ENCODE results near the gene KRT6A.

Gene KRT6A

DNA sequence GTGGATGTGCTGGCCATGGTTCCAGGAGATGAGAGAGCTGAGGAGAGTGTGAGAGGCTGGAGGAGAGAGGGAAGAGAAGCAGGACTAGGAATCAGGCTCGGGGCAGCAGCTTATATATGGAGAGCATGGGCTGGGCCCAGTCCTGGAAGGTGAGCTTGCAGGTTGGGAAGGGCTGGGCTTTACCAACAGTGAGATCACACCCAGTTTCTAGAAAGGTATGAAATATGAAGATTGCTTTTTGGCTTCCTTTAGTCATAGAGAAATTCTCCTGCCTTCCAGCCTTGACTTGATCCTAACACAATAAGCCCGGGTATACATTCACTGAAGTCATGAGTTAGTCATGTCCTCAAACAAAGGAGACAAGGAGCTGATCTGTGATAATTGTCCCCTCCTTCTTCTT lies at the start of gene KRT6A:
KRT6A (minus strand) TSS at position 86 of the 400 bp plus-strand sequence; CDS start at position 17, 69 bp downstream.
- DNase-seq: no peak

DNA sequence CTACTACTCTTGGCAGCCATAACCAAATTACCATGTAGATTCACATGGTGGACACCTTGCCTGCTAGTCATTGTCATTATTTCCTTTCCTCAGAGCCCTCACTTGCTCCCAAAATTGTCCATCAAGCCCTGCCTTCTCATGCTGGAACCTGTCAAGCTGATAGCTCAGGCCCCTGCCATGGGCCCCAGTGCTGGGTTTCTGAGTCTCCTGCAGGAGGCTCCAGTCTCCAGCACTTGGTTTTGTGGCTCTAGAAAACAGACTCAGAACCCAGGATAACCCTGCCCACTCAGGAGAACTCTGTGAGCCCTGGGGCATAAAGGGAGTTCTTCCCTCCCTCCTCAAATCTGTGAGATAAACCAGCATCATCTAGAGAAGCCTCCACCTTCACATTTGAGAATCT lies 49.1 kb upstream of the KRT6A start:
- no peak for DNase-seq

DNA sequence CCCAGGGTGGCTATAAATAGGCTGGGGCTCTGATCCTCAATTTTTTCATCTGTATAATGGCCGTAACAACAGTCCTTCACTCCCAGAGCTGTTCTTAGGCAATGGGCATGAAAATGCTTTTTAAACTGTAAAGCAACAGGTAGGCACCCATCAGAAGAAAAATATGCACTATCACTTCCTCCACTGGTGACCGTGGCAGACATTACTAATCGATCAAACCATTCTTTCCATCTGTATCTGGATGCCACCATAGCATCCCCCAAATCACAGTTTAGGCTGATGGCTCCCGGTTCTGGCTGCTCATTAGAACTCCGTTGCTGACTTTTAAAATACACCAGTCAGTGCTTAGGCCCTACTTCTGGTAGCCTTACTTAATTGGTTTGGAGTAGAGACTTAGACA lies 48.7 kb upstream of the KRT6A start:
- DNase-seq: no peak

DNA sequence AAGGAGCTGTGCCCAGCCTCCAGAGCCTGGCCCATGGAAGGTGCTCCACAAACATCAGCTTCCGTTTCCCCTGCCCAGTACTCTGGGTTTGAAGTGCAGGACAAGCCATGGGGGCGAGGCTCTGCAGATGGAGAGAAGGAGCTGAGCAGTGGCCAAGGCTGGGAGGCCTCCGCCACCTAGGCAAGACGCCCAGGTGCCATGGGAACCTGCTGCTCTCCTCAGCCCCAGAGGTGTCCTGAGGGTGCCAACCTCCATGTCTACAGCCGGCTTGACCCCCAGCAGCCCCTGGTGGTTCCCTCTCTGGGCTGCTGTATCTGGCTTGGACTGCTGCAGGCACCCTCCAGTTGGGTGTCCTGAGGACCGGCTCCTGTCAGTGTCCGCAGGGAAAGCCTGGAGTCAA lies 47.5 kb upstream of the KRT6A start:
- DNase-seq: no peak

DNA sequence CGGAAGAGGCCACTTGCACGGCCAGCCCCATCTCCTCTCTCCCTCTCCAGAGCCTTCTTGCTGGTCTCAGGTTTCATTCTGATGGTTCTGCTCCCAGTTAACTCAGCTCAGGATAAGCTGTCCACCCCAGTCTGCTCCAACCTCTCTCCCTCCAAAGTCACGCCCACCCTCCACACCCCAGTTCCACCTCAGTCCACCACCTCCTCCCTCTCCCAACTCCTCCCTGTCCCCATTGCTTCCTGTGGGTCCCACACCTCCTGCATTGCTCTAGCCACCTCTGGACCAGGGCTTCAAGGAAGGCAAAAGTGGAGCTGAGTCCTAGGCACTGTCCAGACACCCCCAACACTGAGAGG lies 46.7 kb upstream of the KRT6A start:
- DNase-seq: no peak

DNA sequence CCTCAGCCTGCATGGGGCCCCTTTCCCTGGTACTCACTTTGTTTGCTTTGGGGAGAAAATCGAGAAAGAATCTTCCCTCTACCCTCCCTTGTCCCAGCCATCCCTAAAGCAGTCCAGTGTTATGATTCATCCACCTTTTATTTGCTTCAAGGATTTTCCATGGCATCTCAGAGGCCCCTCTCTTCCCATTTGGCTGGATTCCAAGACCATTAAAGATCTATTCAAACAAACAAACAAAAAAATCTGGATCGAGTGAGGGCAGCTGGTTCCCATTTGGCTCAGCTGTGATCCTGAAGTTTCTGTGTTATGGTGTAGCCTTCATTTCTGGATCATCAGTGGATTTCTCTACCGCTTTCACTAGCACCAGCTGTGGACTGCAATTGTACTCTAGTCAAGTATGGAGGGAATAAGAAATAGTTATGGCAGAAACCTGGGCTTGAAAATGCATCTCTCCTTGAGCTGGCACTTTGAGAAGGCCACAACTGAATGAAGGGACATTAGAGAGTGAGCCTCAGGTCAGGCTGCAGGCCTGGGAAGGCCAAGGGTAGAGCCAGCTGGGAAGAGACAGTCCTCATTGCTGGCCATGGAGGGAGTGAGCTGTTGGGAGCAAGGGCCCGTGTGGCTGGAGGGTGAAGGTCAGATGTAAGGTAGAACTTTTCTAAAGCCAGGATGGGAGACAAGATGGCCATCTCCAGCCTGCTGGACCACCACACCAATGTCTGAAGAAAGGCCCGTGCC lies 46.2 kb upstream of the KRT6A start:
- DNase-seq: no peak

DNA sequence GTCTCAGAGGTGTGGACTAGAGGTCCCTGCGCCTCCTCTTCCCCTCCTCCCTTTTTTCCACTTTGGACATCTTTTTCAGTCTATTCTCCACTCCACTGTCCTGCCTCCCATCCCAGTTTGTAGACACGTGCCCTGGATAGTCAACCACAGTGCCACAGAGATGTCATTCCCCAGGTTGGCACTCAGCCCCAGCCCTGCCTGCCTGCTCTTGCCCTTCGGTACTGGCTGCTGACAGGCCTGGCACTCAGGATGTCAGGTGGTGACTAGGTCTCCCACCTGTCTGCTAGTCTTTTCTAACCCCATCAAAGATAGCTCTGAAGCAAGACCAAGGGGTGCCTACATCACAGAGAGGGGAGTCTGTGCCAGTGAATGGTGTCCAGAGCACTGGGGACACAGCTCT lies 44.0 kb upstream of the KRT6A start:
- no peak for DNase-seq

DNA sequence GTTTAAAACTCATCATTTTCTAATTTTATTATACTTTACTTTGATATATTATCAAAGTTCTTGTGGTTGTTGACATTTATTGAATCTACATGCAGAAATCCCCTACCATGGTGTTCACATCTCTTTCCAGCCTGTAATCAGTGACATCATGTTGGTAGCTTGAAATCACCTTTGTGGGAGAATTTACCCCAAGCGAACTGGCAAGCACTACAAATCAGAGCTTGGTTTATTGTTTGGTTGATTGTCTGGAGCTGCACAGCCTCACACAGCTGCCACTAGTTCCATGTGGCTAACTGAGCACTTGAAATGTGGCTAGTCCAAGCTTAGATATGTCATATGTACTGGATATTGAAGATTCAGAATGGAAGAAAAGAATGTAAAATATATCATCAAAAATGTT lies 42.5 kb upstream of the KRT6A start:
- DNase-seq: peak; percentile 27

DNA sequence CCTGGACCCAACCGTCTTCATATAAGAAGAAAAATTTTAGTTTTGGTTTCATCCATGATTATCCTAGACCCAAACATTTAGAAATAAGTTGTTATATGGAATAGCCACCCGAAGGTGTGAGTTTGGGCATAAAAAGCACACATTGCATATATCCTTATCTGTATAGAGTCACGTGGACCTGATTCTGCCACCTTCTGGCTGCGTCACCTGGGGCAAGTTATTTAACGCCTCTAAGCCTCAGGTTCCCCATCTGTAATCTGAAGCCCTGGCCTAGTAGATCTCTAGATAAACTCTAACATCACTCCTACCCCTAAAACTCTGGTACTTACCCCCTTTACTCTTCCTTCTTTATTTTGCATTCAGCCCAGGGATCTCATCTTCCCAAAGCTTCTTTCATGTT lies 41.4 kb upstream of the KRT6A start:
- no peak for DNase-seq

DNA sequence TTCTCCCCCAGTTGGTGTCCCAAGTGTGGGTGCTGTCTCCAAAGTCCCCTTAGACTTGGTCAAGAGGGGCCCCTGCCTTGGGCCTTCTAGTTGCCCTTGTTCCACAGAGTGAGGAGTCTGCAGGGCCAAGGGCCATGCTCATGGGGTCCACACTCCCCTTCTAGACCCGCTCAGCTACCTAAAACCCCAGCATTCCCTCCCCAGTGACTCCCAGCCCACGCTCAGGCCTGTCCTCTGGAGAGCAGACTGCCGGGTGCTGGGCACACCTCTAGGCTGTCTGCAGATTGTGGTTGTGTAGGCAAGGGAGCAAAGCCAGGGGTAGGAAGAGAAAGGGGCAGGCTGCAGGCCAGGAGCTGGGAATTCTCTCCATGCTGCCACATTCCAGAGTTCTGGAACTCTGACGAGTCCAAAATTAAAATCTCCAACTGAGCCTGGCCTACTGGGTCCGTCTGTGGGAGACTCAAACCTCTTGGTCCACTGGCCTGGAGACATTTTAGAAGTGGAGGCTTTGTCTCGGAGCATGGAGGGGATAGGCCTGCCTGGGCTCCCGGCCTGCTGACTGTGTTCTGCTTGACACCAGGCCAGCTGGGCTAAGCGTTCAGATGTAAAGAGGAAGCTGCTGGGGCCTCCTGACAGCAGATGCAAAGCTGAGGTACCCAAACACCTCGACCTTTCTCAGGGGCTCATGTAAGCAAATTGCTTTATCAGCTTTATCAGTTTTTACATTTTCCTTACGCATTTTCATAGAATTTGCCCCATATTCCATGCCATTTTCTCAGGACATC lies 40.8 kb upstream of the KRT6A start:
- no peak for DNase-seq

DNA sequence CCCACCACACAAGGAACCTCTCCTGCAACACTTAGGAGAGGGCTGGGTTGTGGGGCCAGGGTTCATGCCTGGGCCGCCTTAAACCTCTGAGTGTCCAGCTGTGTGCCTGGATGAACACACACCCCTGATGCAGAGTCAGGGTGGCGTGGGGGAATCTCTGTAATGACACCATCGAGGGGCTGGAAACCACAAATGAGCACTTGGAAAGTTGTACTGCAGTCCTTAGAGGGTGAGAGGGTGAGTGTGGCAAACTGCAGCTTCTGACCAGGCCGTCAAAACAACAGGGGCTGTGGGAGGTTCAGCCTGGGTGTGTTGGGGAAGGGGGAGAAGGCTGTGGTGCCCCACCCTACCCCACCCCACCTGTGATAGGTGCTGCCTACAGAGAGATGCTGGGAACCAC lies 39.6 kb upstream of the KRT6A start:
- DNase-seq: no peak

DNA sequence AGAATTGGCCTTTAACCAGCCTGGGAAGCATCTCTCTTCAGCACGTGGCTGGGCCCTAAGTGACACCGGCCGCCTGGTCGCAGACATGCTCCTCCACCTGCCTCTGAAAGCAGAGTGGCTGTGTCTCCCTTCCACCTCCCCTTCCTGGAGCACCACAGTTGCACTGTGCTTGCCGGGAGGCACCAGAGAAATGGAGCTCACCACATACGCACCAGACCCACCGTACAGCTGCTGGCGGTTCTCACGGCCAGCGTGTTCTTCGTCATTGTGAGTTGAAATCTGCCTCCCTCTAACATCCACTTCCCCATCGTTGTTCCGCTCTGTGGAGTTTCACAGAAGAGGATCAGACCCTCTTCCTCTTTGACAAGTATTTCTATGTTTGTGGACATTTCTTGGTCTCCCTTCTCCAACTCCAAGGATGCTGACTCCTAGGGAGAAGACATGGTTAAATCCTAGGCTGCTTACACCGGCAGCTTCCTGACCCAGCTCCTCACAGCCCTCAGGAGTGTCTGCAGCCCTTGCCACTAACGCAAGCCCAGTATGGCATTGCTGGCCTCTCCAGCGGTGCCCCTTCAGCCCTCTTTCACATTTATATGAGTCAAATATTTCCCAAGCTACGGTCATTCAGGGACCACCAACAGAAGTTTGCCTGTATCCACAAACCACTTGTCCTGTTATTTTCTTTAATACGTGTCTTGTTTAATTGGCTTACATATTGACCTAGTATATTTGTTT lies 38.7 kb upstream of the KRT6A start:
- DNase-seq: no peak

DNA sequence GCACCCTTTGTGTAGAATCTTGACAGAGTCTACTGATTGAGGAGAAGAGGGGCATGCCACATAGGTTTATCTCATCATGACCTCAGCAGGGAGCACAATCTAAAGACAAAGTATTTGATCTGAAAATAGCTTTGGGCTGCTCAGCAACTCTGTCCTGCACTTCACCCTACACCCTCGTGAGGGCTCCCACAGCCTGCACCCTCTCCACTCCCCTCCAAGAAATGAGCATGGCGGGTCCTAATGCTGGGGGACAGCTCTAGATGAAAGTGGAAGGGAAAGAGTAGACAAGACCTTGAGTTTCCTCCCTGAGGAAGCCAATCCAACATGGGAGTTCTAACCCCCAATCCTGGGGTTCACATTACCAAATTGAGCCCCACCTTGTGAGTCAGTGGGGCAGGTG lies 37.8 kb upstream of the KRT6A start:
- no peak for DNase-seq

DNA sequence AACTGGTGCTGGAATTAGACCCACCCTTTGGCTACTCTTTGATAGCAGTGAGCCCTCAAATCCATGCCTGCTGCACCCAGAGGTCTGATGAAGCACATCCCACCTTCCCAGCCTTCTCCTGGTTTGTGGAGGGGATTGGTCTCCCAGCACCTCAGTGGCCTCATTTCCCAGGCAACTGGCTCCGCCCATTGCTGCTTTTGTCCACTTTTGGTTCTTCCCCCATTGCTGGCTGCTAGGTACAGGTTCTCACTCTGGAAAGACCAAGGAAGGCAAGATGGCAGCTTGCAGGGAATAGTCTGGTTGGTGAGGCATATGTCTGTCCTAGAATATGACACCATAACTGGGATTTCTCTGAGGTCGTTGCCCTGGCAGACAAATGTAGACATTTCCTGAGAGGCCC lies 37.3 kb upstream of the KRT6A start:
- DNase-seq: no peak

DNA sequence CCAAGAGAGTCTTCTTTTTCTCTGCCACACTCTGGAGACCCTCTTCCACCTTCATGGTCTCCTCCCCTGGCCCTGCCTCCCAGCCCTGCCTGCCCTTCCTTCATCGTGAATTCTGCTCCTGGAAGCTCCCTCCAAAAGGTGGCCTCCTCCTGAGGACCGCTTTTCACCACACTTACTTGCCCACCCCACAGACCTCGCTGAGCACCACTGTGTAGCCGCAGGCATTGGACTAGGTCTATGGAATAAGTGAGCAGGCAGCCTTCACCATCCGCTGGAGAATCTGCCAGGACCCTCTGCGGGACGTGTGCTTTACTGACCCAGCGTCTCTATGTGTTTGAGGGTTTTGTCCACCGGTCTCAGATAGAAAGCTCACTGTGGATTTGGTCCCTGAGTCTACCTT lies 36.8 kb upstream of the KRT6A start:
- DNase-seq: no peak

DNA sequence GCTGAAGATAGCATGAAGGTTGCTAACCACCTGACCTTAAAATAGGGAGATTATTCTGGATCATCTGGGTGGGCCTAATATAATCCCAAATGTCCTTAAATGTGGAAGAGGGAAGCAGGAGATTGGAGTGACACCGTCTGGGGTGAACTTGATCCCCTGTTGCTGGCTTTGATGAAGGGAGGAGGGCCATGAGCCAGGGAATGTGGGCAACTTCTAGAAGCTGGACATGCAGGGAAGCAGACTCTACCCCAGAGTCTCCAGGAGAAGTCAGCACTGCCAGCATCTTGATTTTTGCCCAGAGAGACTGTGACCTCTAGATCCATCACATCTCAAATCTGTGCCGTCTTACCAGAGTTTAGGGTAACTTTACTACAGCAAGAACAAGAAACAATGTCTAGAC lies 36.4 kb upstream of the KRT6A start:
- no peak for DNase-seq

DNA sequence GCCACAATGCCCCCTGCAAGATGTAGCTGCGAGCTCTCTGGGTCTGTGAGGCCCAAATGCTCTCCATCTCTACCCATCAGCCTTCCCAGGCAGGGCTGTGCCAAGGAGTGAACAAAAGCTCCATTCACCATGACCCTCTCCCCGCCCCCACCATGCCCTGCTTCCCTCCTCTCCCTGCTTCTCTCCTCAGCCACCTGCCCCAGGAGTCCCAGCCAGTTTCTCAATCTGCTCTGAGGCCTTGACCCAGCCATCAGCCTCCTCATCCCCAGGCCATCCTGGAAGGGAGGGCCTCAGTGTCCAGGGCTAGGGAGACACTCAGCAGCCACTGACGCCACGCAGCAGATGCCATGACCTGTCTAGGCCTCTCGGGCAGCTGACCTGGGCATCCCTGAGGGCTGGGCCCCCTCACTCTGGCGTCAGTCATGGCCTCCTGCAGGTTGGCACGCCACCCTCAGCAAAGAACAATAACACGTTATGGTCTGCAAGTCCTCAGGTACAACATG lies 35.6 kb upstream of the KRT6A start:
- DNase-seq: no peak

DNA sequence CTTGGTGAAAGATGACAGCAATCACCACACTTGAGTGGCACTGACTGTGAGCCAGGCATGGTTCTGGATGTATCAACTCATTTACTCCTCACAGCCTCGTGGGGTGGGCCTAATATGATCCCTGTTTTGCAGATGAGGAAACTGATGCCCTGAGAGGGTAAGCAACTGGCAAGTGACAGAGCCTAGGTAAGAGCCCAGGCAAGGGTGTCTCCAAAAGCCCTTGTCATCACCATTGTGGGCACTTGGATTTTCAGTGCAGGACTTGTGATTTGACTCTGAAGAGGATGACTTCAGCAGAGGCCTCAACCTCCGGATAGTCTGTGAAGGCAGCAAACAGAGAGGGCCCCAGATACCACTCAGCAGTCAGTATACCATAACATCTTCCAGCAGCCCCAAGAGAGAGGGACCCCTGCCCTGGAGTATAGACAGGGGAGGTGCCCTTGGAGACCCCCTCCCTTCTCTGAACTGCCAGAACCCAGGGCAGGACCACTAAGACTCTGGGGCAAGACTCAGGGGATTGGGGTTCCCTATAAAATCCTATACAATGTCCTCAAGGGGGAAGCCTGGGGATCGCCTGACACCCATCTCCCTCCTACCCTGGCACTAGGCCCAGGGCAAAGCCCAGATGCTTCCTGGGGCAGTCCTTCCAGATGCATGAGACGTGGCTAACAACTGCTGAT lies 34.2 kb upstream of the KRT6A start:
- DNase-seq: no peak

DNA sequence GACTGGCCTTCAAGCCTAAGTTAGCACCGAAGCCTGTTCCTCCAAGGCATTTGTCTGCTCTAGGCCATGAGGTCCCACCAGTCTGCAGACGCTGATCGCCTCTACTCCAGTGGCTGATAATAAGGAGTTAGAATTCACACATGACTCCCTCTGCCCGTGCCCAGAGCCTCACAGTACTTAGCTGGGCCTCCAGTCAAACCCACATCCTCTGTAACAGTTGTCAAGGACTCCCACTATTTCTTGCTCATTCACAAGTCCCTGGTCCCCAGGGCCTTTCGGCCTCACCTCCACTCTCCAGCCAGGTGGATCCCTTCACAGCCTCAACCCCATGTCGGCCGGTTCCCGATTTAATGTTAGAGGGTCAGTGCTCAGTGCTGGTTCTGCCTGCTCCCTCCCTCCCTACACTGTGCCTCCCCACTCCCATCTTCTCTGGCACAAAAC lies 33.5 kb upstream of the KRT6A start:
- no peak for DNase-seq

DNA sequence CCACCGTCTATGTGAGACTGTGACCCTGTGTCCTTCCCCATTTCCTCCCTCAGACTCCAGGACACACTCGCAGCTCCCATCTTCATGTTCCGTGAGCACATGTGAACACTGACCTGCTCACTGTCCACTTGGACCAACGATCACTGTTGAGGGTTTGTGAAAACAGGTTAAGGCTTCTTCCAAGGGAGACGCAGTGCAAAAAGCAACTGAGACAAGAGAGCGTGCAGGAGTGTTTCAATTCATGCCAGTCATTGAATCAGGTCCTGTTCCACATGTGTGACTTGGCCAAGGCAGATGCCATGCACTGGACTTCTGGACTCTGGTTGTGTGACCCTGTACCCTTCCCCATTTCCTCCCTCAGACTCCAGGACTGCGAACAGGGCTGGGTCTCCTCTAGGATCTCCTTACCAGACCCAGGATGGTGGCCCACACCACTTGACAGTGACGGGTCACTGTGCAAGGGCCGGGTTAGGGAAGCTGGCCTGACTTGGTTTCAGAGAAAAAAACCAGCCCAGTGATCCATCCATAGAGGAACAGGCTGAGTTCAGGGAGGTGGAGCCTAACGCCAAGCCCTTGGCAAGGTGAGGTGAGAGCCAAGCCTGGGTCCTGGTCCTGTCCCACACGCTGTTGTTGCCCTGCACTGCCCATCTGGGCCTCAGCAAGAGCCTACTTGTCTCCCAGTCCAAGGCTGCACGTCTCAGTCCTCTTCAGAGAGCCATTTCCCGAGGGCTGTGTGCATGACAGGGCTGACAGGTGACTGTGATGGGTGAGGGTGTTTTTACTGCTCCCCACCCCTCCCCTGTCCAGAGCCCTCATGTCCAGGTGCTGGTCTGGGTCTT lies 32.8 kb upstream of the KRT6A start:
- DNase-seq: no peak

DNA sequence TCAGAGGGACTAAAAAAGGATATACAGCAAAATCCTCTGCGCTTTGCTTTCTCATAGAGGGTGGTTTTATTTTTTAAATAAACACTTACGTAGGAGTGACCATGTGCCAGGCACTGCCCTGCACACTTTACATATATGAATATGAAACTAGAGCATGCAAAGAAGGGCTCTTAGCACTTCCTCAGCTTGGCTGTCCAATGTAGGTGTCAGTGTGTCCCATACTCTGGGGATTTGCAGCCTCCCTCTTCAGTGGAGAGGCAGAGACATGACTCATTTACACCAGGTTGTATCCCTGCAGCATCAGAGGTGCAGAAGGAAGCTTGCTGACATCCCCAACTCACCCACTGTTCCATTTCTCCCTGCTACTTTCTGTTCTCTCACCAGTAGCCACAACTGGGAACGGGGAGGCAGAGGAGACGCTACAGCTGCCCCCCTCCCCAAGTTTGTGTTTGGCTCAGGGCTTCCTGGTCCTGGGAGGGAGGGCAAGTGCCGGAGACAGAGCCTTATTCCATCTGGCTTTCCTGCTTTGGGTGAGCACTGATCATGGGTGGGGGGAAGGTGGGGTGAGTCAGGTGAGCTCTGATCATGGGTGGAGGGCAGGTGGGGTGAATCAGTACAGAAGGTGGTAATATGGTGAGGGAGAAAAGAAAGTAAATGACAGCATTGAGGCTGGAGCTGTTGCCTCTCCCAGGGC lies 32.0 kb upstream of the KRT6A start:
- no peak for DNase-seq
